ENCODE measurements around the gene RDX. TPM values are rescaled to one million over a fixed set of nuclear protein-coding genes. Genes with fewer than 3 reads are reported as not detected.

Gene RDX
- total and polyA plus RNA-seq, 2 experiments from 2014 or later: 45.2 to 226 TPM

DNA sequence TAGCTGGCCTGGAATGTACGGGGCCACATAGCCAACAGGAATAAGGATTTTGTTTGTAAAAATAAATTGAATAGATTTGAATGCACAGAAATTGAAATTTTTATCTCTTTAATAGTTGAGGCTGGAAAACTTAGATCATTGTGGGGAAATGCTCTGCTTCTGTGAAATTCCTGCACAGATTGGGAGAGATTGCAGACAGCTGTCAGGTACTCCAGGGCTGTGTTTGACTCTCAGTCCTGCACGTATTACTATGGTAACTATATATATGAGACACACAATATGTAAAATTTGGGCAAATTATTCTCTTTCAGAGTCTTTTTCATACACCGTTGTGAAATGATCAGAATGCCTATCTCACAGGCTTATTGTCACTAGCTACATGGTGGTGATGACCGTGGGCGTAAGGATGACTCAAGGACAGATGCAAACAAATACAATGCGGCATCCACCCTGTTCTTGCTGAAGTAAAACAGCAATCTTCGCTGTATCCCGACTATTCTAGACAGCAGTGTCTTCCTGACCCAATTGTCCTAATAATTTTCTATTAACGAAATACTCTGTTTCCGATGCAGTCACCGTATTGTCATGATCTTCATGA is 123.8 kb downstream of the RDX start:
- Histone ChIP-seq H3K27me3 (ENCODE audit: insufficient read depth) (peaks cover 10% of the 10 kb centered on the region), H3K9me2 (ENCODE audit: insufficient read depth) (peaks cover 5% of the 10 kb centered on the region; the same call in 1 of the 2 replicates), H4K20me1 (replicated peaks; ENCODE audit: insufficient read depth) (no peaks in the 10 kb centered on the region), H3K4me2 (peak overlapping the region; percentile 20; the same call in 1 of the 2 replicates), H3K36me3 (ENCODE audit: insufficient read depth) (no peaks in the 10 kb centered on the region), H3K27ac (ENCODE audit: low read depth) (no peak overlapping the region), H3K4me3 (no peak overlapping the region), H2AFZ (no peak overlapping the region), H3F3A (replicated peaks; ENCODE audit: low read depth) (peaks cover 5% of the 10 kb centered on the region; the same call in 1 of the 2 replicates), H3K79me2 (replicated peaks; ENCODE audit: insufficient read depth) (no peaks in the 10 kb centered on the region), H3K4me1 (ENCODE audit: insufficient read depth) (peaks cover 40% of the 10 kb centered on the region)
- no peak for ATAC-seq
- TF ChIP-seq STAT1 (IDR thresholded peaks at IDR 0.05; ENCODE audit: unreplicated experiment) (no peak), EZH2 (IDR thresholded peaks at IDR 0.05; ENCODE audit: low read depth, unreplicated experiment) (no peak), ZNF114 (CRISPR knock-in tag; IDR thresholded peaks at IDR 0.05) (no peak), NANOG (IDR thresholded peaks at IDR 0.05; ENCODE audit: borderline replicate concordance) (no peak), ZNF331 (CRISPR knock-in tag; IDR thresholded peaks at IDR 0.05; ENCODE audit: low read depth) (no peak), POLR2AphosphoS5 (IDR thresholded peaks at IDR 0.05; ENCODE audit: low read depth) (no peak), JUNB (IDR thresholded peaks at IDR 0.05; ENCODE audit: unreplicated experiment) (no peak), EZH2phosphoT487 (IDR thresholded peaks at IDR 0.05; ENCODE audit: unreplicated experiment) (no peak), CREB1 (CRISPR knock-in tag; IDR thresholded peaks at IDR 0.05; ENCODE audit: low read depth) (no peak)
- TF ChIP-seq, protein P1, sequence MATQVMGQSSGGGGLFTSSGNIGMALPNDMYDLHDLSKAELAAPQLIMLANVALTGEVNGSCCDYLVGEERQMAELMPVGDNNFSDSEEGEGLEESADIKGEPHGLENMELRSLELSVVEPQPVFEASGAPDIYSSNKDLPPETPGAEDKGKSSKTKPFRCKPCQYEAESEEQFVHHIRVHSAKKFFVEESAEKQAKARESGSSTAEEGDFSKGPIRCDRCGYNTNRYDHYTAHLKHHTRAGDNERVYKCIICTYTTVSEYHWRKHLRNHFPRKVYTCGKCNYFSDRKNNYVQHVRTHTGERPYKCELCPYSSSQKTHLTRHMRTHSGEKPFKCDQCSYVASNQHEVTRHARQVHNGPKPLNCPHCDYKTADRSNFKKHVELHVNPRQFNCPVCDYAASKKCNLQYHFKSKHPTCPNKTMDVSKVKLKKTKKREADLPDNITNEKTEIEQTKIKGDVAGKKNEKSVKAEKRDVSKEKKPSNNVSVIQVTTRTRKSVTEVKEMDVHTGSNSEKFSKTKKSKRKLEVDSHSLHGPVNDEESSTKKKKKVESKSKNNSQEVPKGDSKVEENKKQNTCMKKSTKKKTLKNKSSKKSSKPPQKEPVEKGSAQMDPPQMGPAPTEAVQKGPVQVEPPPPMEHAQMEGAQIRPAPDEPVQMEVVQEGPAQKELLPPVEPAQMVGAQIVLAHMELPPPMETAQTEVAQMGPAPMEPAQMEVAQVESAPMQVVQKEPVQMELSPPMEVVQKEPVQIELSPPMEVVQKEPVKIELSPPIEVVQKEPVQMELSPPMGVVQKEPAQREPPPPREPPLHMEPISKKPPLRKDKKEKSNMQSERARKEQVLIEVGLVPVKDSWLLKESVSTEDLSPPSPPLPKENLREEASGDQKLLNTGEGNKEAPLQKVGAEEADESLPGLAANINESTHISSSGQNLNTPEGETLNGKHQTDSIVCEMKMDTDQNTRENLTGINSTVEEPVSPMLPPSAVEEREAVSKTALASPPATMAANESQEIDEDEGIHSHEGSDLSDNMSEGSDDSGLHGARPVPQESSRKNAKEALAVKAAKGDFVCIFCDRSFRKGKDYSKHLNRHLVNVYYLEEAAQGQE (IDR thresholded peaks at IDR 0.05; ENCODE audit: unreplicated experiment): no peak
- TF ChIP-seq, protein P2, sequence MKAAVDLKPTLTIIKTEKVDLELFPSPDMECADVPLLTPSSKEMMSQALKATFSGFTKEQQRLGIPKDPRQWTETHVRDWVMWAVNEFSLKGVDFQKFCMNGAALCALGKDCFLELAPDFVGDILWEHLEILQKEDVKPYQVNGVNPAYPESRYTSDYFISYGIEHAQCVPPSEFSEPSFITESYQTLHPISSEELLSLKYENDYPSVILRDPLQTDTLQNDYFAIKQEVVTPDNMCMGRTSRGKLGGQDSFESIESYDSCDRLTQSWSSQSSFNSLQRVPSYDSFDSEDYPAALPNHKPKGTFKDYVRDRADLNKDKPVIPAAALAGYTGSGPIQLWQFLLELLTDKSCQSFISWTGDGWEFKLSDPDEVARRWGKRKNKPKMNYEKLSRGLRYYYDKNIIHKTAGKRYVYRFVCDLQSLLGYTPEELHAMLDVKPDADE (IDR thresholded peaks at IDR 0.05): no peak
- TF ChIP-seq, protein P3, sequence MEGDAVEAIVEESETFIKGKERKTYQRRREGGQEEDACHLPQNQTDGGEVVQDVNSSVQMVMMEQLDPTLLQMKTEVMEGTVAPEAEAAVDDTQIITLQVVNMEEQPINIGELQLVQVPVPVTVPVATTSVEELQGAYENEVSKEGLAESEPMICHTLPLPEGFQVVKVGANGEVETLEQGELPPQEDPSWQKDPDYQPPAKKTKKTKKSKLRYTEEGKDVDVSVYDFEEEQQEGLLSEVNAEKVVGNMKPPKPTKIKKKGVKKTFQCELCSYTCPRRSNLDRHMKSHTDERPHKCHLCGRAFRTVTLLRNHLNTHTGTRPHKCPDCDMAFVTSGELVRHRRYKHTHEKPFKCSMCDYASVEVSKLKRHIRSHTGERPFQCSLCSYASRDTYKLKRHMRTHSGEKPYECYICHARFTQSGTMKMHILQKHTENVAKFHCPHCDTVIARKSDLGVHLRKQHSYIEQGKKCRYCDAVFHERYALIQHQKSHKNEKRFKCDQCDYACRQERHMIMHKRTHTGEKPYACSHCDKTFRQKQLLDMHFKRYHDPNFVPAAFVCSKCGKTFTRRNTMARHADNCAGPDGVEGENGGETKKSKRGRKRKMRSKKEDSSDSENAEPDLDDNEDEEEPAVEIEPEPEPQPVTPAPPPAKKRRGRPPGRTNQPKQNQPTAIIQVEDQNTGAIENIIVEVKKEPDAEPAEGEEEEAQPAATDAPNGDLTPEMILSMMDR (conservative IDR thresholded peaks at IDR 0.05; ENCODE audit: low read depth in 2 of 2): no peak
- TF ChIP-seq, protein P4, sequence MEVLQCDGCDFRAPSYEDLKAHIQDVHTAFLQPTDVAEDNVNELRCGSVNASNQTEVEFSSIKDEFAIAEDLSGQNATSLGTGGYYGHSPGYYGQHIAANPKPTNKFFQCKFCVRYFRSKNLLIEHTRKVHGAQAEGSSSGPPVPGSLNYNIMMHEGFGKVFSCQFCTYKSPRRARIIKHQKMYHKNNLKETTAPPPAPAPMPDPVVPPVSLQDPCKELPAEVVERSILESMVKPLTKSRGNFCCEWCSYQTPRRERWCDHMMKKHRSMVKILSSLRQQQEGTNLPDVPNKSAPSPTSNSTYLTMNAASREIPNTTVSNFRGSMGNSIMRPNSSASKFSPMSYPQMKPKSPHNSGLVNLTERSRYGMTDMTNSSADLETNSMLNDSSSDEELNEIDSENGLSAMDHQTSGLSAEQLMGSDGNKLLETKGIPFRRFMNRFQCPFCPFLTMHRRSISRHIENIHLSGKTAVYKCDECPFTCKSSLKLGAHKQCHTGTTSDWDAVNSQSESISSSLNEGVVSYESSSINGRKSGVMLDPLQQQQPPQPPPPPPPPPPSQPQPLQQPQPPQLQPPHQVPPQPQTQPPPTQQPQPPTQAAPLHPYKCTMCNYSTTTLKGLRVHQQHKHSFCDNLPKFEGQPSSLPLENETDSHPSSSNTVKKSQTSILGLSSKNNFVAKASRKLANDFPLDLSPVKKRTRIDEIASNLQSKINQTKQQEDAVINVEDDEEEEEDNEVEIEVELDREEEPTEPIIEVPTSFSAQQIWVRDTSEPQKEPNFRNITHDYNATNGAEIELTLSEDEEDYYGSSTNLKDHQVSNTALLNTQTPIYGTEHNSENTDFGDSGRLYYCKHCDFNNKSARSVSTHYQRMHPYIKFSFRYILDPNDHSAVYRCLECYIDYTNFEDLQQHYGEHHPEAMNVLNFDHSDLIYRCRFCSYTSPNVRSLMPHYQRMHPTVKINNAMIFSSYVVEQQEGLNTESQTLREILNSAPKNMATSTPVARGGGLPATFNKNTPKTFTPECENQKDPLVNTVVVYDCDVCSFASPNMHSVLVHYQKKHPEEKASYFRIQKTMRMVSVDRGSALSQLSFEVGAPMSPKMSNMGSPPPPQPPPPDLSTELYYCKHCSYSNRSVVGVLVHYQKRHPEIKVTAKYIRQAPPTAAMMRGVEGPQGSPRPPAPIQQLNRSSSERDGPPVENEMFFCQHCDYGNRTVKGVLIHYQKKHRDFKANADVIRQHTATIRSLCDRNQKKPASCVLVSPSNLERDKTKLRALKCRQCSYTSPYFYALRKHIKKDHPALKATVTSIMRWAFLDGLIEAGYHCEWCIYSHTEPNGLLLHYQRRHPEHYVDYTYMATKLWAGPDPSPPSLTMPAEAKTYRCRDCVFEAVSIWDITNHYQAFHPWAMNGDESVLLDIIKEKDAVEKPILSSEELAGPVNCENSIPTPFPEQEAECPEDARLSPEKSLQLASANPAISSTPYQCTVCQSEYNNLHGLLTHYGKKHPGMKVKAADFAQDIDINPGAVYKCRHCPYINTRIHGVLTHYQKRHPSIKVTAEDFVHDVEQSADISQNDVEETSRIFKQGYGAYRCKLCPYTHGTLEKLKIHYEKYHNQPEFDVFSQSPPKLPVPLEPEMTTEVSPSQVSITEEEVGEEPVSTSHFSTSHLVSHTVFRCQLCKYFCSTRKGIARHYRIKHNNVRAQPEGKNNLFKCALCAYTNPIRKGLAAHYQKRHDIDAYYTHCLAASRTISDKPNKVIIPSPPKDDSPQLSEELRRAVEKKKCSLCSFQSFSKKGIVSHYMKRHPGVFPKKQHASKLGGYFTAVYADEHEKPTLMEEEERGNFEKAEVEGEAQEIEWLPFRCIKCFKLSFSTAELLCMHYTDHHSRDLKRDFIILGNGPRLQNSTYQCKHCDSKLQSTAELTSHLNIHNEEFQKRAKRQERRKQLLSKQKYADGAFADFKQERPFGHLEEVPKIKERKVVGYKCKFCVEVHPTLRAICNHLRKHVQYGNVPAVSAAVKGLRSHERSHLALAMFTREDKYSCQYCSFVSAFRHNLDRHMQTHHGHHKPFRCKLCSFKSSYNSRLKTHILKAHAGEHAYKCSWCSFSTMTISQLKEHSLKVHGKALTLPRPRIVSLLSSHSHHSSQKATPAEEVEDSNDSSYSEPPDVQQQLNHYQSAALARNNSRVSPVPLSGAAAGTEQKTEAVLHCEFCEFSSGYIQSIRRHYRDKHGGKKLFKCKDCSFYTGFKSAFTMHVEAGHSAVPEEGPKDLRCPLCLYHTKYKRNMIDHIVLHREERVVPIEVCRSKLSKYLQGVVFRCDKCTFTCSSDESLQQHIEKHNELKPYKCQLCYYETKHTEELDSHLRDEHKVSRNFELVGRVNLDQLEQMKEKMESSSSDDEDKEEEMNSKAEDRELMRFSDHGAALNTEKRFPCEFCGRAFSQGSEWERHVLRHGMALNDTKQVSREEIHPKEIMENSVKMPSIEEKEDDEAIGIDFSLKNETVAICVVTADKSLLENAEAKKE (CRISPR knock-in tag; IDR thresholded peaks at IDR 0.05): no peak
- Mint-ChIP-seq H3K36me3 (ENCODE audit: low read depth) (no peaks in the 10 kb centered on the region), H3K27ac (no peak overlapping the region), H3K9me3 (no peaks in the 10 kb centered on the region), H3K4me1 (peaks cover 43% of the 10 kb centered on the region), H3K4me3 (no peak overlapping the region), H3K27me3 (ENCODE audit: insufficient read depth, low read depth, poor library complexity) (peaks cover 4% of the 10 kb centered on the region)
- DNase-seq (ENCODE audit: low spot score): no peak

All from GM23338 (cell line).